ENCODE measurements around the gene MYO1E. TPM values are rescaled to one million over a fixed set of nuclear protein-coding genes. Genes with fewer than 3 reads are reported as not detected.

The MYO1E gene
- total and polyA plus RNA-seq, 2 of the 8 experiments (the other 6 are each of a cell fraction or from before 2014, with no cell fraction given) = 19.6 to 142 TPM

- TF ChIP-seq CHD1 (IDR thresholded peaks at IDR 0.05; ENCODE audit: low read depth, low read length) = no peak
- TF ChIP-seq TEAD4 (IDR thresholded peaks at IDR 0.05; ENCODE audit: low read depth, low read length) = no peak
Measured at GRCh38 chr15:59218710-59219109, 154.0 kb downstream of the MYO1E start (continued).
